Activated CD8-positive, alpha-beta T cell treated with anti-CD3 and anti-CD28 coated beads for 36 hours (primary cell): Measurements from ENCODE around the gene C2orf81. TPM values are rescaled to one million over a fixed set of nuclear protein-coding genes. Genes with fewer than 3 reads are reported as not detected.

ENCODE experiments used
- ATAC-seq: fragments of 200-7000 bp; cut with Tn5 transposase; one replicate; pipeline ENCODE4 v1.10.0; 2021; ENCODE audit warnings: mild to moderate bottlenecking, moderate library complexity
- CTCF ChIA-PET: fragments of 350-600 bp; sonication (Branson Sonifier 250); formaldehyde crosslinking; loops from one replicate; lab custom pipeline; 2021; ENCODE audit warnings: antibody characterized with exemption; lab: Charles Lee
- POLR2A ChIA-PET: fragments of 350-600 bp; sonication (Branson Sonifier 250); formaldehyde crosslinking; loops from one replicate; lab custom pipeline; 2021; ENCODE audit warnings: antibody characterized with exemption; lab: Charles Lee
- DNase-seq: peaks from one replicate; pipeline ENCODE4 v3.0.0-alpha.2; 2020
- H3K27ac Mint-ChIP-seq: one replicate; pipeline ENCODE4 v1.8.0; 2021; ENCODE audit warnings: mild to moderate bottlenecking, mixed read lengths
- H3K27me3 Mint-ChIP-seq: one replicate; pipeline ENCODE4 v1.8.0; 2021; ENCODE audit warnings: mixed read lengths
- H3K36me3 Mint-ChIP-seq: one replicate; pipeline ENCODE4 v1.8.0; 2021; ENCODE audit warnings: low read depth, mixed read lengths
- H3K4me1 Mint-ChIP-seq: one replicate; pipeline ENCODE4 v1.8.0; 2021; ENCODE audit warnings: low read depth, mixed read lengths
- H3K4me3 Mint-ChIP-seq: one replicate; pipeline ENCODE4 v1.8.0; 2021; ENCODE audit warnings: mild to moderate bottlenecking, moderate library complexity, mixed read lengths
- H3K9me3 Mint-ChIP-seq: one replicate; pipeline ENCODE4 v1.8.0; 2021; ENCODE audit warnings: mixed read lengths
- CTCF ChIP-seq: fragments of 200-600 bp; IDR thresholded peaks from one replicate; pipeline ENCODE4 v1.8.0; 2022; ENCODE audit warnings: antibody characterized with exemption, mild to moderate bottlenecking
- intact Hi-C: fragments of 100-400 bp; cut with micrococcal nuclease; formaldehyde crosslinking; loops from one replicate; pipeline ENCODE4 v1.10.0; 2022
- total RNA-seq, 2 experiments: library from RNA; stranded (reverse); gene quantifications; one replicate each; pipeline ENCODE4 v1.2.3, GENCODE V29; 2021

The C2orf81 gene
- total RNA-seq, 2 experiments from 2014 or later: 2.6 to 3.9 TPM

- Mint-ChIP-seq H3K4me1 (peaks cover 9% of the 10 kb centered on the region), H3K4me3 (no peak overlapping the region), H3K27me3 (peaks cover 27% of the 10 kb centered on the region), H3K9me3 (no peaks in the 10 kb centered on the region), H3K27ac (no peak overlapping the region), H3K36me3 (no peaks in the 10 kb centered on the region)
- no peak for TF ChIP-seq CTCF
- ATAC-seq (no peak), DNase-seq (no peak)
- ChIA-PET POLR2A (interaction anchor here (1.2 to 2.1 kb wide), 5 partner anchors 9 to 48 kb away, joined by 3 to 8 read pairs (median 4); partner anchors contain the start of genes C2orf81, INO80B, MRPL53 and WDR54), CTCF (interaction anchor here (1.0 to 1.4 kb wide), 2 partner anchors 8 to 18 kb away, joined by 3 to 6 read pairs; partner anchors contain the start of genes C2orf81 and WDR54)
- intact Hi-C loops: no loop called here
These were observed 18.0 kb upstream of the C2orf81 start for GRCh38 chr2:74439373-74439772.

- no peak for TF ChIP-seq CTCF
- H3K4me1 Mint-ChIP-seq: peaks cover 9% of the 10 kb centered on the region
- H3K4me3 Mint-ChIP-seq: no peak overlapping the region
- H3K9me3 Mint-ChIP-seq: no peaks in the 10 kb centered on the region
- ATAC-seq (no peak), DNase-seq (no peak)
- ChIA-PET POLR2A (interaction anchor here (0.9 to 2.1 kb wide), 3 partner anchors 17 to 100 kb away, joined by 3 to 8 read pairs (median 6); partner anchors contain the start of genes C2orf81, INO80B and WDR54), CTCF (no interaction called here)
- H3K36me3 Mint-ChIP-seq: no peaks in the 10 kb centered on the region
- peaks cover 24% of the 10 kb centered on the region for H3K27me3 Mint-ChIP-seq
- intact Hi-C loops: no loop called here
- H3K27ac Mint-ChIP-seq: no peak overlapping the region
These were observed 16.8 kb upstream of the C2orf81 start for GRCh38 chr2:74438248-74438647.

GRCh38 chr2:74436848-74437695, 15.7 kb upstream of the C2orf81 start:
- ATAC-seq: no peak
- no peak for DNase-seq
- peaks cover 15% of the 10 kb centered on the region for H3K27me3 Mint-ChIP-seq
- ChIA-PET CTCF (no interaction called here), POLR2A (no interaction called here)
- intact Hi-C loops: no loop called here
- no peak for TF ChIP-seq CTCF
- no peak overlapping the region for H3K4me3 Mint-ChIP-seq
- peaks cover 7% of the 10 kb centered on the region for H3K4me1 Mint-ChIP-seq
- no peak overlapping the region for H3K27ac Mint-ChIP-seq
- no peaks in the 10 kb centered on the region for H3K36me3 Mint-ChIP-seq
- H3K9me3 Mint-ChIP-seq: no peaks in the 10 kb centered on the region

GRCh38 chr2:74436111-74436805, 14.8 kb upstream of the C2orf81 start:
- Mint-ChIP-seq H3K4me1 (peaks cover 7% of the 10 kb centered on the region), H3K4me3 (no peak overlapping the region), H3K27ac (no peak overlapping the region), H3K27me3 (peaks cover 15% of the 10 kb centered on the region), H3K36me3 (no peaks in the 10 kb centered on the region), H3K9me3 (no peaks in the 10 kb centered on the region)
- ATAC-seq (no peak), DNase-seq (no peak)
- intact Hi-C loops: no loop called here
- TF ChIP-seq CTCF: no peak
- CTCF ChIA-PET: interaction anchor here (1.1 kb wide), 1 partner anchor 101 kb away, joined by 4 read pairs; no protein-coding TSS in a partner anchor
- POLR2A ChIA-PET: no interaction called here
